ENCODE measurements around the gene SERPINB10.
"Not testable (repeated sequence)": the region's sequence is repeated elsewhere in the genome, so short reads cannot be mapped to it uniquely, and the experiment has no call there.

Gene SERPINB10

GRCh38 chr18:63936156-63936931 is 28.6 kb downstream of the SERPINB10 start:
- DNase-seq (ENCODE audit: low spot score) (peak; percentile 75), ATAC-seq (ENCODE audit: low read depth) (peak; percentile 99)
- TF ChIP-seq CTCF (IDR thresholded peaks at IDR 0.05; ENCODE audit: poor library complexity, severe bottlenecking) = peak; percentile 96
- no peak overlapping the region for H3K27ac ChIP-seq (ENCODE audit: poor library complexity, severe bottlenecking)
- H3K27me3 ChIP-seq (ENCODE audit: insufficient read depth, poor library complexity, severe bottlenecking) = no peaks in the 10 kb centered on the region
- no peaks in the 10 kb centered on the region for H3K9me3 ChIP-seq (ENCODE audit: severe bottlenecking)
- H3K4me1 ChIP-seq (ENCODE audit: insufficient read depth, poor library complexity, severe bottlenecking) = no peaks in the 10 kb centered on the region
- H3K36me3 ChIP-seq (ENCODE audit: low read depth) = no peaks in the 10 kb centered on the region
- H3K4me3 ChIP-seq (ENCODE audit: severe bottlenecking) = peak overlapping the region; percentile 39

DNA sequence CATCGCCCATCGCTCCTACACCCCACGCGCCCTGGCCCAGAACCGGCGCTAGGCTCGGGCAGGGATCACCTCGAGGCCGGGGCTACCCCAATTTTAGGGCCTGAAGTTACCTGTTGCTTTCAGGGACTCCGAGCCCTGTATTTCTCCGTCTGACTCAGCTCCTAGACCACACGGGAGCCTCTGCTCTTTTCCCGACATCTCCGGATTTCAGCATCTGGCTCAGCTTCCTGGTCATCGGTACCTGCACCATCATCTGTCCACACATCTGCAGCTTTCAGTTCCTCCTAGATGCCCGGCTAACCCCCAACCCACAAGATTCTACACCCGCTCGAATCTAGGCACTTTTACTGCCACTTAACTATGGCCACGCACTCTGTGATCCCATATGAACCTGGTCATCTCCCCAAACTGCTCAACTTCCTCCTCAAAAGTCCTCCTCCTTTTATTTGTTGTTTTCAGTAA is 29.2 kb downstream of the SERPINB10 start:
- DNase-seq (ENCODE audit: low spot score) (no peak), ATAC-seq (ENCODE audit: low read depth) (no peak)
- no peaks in the 10 kb centered on the region for H3K9me3 ChIP-seq (ENCODE audit: severe bottlenecking)
- no peak overlapping the region for H3K27ac ChIP-seq (ENCODE audit: poor library complexity, severe bottlenecking)
- H3K4me3 ChIP-seq (ENCODE audit: severe bottlenecking) = peak overlapping the region; percentile 39
- H3K36me3 ChIP-seq (ENCODE audit: low read depth) = no peaks in the 10 kb centered on the region
- no peak for TF ChIP-seq CTCF (IDR thresholded peaks at IDR 0.05; ENCODE audit: poor library complexity, severe bottlenecking)
- H3K4me1 ChIP-seq (ENCODE audit: insufficient read depth, poor library complexity, severe bottlenecking) = no peaks in the 10 kb centered on the region
- no peaks in the 10 kb centered on the region for H3K27me3 ChIP-seq (ENCODE audit: insufficient read depth, poor library complexity, severe bottlenecking)

DNA sequence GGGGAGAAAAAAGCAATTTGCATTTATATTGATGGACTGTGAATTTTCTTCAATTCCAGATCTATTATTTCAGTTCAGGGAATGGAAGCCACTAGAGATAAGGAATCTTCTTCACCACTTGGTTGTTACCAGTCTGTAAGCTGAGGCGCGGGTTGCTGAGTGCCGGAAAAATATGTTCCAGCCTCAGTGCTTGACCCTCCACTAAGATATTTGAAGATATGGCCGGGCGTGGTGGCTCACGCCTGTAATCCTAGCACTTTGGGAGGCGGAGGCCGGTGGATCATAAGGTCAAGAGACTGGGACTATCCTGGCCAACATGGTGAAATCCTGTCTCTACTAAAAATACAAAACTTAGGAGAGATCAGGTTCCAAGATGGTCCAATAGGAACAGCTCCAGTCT is 32.2 kb downstream of the SERPINB10 start:
- no peaks in the 10 kb centered on the region for H3K4me1 ChIP-seq (ENCODE audit: insufficient read depth, poor library complexity, severe bottlenecking)
- H3K36me3 ChIP-seq (ENCODE audit: low read depth) = no peaks in the 10 kb centered on the region
- H3K27me3 ChIP-seq (ENCODE audit: insufficient read depth, poor library complexity, severe bottlenecking) = no peaks in the 10 kb centered on the region
- H3K9me3 ChIP-seq (ENCODE audit: severe bottlenecking) = no peaks in the 10 kb centered on the region
- no peak overlapping the region for H3K4me3 ChIP-seq (ENCODE audit: severe bottlenecking)
- TF ChIP-seq CTCF (IDR thresholded peaks at IDR 0.05; ENCODE audit: poor library complexity, severe bottlenecking) = no peak
- ATAC-seq (ENCODE audit: low read depth) = no peak
- H3K27ac ChIP-seq (ENCODE audit: poor library complexity, severe bottlenecking) = no peak overlapping the region
- no peak for DNase-seq (ENCODE audit: low spot score)

DNA sequence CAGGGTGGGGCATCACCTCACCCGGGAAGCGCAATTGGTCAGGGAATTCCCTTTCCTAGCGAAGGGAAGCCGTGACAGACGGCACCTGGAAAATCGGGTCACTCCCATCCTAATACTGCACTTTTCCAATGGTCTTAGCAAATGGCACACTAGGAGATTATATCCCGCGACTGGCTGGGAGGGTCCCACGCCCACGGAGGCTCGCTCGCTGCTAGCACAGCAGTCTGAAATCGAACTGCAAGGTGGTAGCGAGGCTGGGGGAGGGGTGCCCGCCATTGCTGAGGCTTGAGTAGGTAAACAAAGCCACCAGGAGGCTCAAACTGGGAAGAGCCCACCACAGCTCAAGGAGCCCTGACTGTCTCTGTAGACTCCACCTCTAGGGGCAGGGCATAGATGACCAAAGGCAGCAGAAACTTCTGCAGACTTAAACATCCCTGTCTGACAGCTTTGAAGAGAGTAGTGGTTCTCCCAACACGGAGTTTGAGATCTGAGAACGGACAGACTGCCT is 32.8 kb downstream of the SERPINB10 start:
- H3K9me3 ChIP-seq (ENCODE audit: severe bottlenecking); ATAC-seq (ENCODE audit: low read depth); H3K4me1 ChIP-seq (ENCODE audit: insufficient read depth, poor library complexity, severe bottlenecking); H3K36me3 ChIP-seq (ENCODE audit: low read depth); H3K27ac ChIP-seq (ENCODE audit: poor library complexity, severe bottlenecking); DNase-seq (ENCODE audit: low spot score); H3K4me3 ChIP-seq (ENCODE audit: severe bottlenecking); H3K27me3 ChIP-seq (ENCODE audit: insufficient read depth, poor library complexity, severe bottlenecking): not testable (repeated sequence)

DNA sequence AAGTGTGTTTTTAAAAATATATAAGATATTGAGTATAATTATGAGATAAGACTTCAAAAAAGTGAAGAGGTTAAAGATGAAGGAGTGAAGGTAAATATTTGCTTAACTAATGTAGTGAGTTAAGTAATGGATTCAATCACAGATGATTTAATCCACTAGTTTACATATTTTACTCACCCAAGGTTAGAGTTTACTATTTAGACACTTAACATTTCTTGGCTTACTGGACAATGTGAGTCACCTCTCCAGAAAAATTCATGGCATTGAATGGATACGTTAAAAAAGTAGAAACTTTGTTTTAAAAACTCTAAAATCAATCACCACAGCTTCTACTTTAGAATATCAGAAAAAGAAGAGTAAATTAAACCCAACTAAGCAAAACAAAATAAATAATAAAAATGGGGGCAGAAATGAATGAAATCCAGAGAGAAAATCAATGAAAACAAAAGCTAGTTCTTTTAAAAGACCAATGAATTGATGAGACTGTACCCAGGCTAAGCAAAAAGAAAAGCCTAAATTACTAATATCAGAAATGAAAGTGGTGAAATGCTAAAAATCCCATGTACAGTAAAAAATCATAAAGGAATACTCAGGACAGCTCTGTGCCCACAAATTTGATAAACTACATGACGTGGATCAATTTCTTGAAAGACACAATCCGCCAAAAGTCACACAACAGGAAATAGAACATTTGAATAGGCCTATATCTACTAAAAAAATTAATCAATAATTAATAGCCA is 39.5 kb downstream of the SERPINB10 start:
- H3K4me3 ChIP-seq (ENCODE audit: severe bottlenecking) = no peak overlapping the region
- no peak overlapping the region for H3K27ac ChIP-seq (ENCODE audit: poor library complexity, severe bottlenecking)
- peaks cover 3% of the 10 kb centered on the region for H3K4me1 ChIP-seq (ENCODE audit: insufficient read depth, poor library complexity, severe bottlenecking)
- TF ChIP-seq CTCF (IDR thresholded peaks at IDR 0.05; ENCODE audit: poor library complexity, severe bottlenecking) = no peak
- no peaks in the 10 kb centered on the region for H3K36me3 ChIP-seq (ENCODE audit: low read depth)
- DNase-seq (ENCODE audit: low spot score) = no peak
- no peaks in the 10 kb centered on the region for H3K9me3 ChIP-seq (ENCODE audit: severe bottlenecking)
- ATAC-seq (ENCODE audit: low read depth) = no peak
- no peaks in the 10 kb centered on the region for H3K27me3 ChIP-seq (ENCODE audit: insufficient read depth, poor library complexity, severe bottlenecking)
